ENCODE measurements around the gene AHDC1. TPM values are rescaled to one million over a fixed set of nuclear protein-coding genes. Genes with fewer than 3 reads are reported as not detected.

AHDC1 gene
- total and polyA plus RNA-seq, 10 of the 15 experiments (the other 5 are each of a cell fraction or from before 2014, with no cell fraction given): 0.21 to 13.0 (median 1.4) TPM

DNA sequence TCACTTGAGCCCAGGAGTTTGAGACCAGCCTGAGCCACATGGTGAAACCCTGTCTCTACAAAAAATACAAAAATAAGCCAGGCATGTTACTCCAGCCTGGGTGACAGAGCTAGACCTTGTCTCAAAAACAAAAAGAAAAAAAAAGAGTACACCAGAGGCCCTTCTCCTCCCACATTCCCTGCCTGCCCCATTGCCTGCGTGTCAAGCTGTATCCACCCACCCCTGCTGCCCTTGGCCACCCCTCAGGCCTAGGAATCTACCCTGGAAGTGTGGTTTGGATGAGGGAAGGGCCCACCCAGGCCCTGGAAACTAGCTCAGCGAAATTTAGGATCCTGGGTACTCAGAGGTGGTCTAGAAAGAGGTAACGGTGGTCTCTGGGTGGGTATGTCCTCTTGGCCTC, 88.3 kb downstream of the AHDC1 start (continued):
- TF ChIP-seq, protein P1, sequence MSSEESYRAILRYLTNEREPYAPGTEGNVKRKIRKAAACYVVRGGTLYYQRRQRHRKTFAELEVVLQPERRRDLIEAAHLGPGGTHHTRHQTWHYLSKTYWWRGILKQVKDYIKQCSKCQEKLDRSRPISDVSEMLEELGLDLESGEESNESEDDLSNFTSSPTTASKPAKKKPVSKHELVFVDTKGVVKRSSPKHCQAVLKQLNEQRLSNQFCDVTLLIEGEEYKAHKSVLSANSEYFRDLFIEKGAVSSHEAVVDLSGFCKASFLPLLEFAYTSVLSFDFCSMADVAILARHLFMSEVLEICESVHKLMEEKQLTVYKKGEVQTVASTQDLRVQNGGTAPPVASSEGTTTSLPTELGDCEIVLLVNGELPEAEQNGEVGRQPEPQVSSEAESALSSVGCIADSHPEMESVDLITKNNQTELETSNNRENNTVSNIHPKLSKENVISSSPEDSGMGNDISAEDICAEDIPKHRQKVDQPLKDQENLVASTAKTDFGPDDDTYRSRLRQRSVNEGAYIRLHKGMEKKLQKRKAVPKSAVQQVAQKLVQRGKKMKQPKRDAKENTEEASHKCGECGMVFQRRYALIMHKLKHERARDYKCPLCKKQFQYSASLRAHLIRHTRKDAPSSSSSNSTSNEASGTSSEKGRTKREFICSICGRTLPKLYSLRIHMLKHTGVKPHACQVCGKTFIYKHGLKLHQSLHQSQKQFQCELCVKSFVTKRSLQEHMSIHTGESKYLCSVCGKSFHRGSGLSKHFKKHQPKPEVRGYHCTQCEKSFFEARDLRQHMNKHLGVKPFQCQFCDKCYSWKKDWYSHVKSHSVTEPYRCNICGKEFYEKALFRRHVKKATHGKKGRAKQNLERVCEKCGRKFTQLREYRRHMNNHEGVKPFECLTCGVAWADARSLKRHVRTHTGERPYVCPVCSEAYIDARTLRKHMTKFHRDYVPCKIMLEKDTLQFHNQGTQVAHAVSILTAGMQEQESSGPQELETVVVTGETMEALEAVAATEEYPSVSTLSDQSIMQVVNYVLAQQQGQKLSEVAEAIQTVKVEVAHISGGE (CRISPR knock-in tag; IDR thresholded peaks at IDR 0.05): no peak
- no peak for TF ChIP-seq RAD51 (IDR thresholded peaks at IDR 0.05)
- TF ChIP-seq, protein P2, sequence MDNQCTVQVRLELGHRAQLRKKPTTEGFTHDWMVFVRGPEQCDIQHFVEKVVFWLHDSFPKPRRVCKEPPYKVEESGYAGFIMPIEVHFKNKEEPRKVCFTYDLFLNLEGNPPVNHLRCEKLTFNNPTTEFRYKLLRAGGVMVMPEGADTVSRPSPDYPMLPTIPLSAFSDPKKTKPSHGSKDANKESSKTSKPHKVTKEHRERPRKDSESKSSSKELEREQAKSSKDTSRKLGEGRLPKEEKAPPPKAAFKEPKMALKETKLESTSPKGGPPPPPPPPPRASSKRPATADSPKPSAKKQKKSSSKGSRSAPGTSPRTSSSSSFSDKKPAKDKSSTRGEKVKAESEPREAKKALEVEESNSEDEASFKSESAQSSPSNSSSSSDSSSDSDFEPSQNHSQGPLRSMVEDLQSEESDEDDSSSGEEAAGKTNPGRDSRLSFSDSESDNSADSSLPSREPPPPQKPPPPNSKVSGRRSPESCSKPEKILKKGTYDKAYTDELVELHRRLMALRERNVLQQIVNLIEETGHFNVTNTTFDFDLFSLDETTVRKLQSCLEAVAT (IDR thresholded peaks at IDR 0.05): no peak

DNA sequence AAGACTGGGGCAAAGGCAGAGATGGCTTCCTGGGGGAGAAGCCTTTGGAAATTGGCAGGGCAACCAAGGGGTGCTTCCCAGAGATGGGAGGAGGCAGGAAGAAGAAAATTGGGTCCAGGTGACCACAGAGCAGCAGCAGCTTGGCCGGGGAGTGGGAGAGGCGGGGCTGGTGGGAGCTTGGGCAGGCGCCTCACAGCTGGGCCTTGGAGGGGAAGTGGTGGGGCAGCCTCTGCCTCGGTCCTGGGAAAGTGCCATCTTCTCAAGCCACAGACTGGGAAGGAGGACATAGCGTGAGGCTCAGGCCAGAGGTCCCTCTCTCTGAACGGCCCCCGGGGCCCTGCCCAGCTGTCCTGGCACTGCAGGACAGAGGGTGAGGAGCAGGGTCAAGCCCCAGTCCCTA, 90.0 kb downstream of the AHDC1 start:
- SMC1A ChIA-PET (ENCODE audit: uncharacterized antibody, unreplicated experiment): interaction anchor here (0.5 to 1.2 kb wide), 3 partner anchors 11 to 71 kb away, joined by 3 read pairs; no protein-coding TSS in a partner anchor
- DNase-seq (ENCODE audit: low read depth, low spot score) (no peak), FAIRE-seq (no peak), ATAC-seq (no peak)
- Histone ChIP-seq H3K9me3 (replicated peaks; ENCODE audit: control insufficient read depth, insufficient read depth, low read length) (no peaks in the 10 kb centered on the region), H4K20me1 (ENCODE audit: control insufficient read depth, insufficient read depth) (no peaks in the 10 kb centered on the region), H2AFZ (ENCODE audit: control insufficient read depth, low read depth, low read length) (no peak overlapping the region), H3K9ac (ENCODE audit: control insufficient read depth, insufficient read depth, low read length) (no peak overlapping the region), H3K4me2 (ENCODE audit: control insufficient read depth, insufficient read depth) (no peak overlapping the region), H3K4me3 (no peak overlapping the region), H3K79me2 (ENCODE audit: control insufficient read depth, insufficient read depth, low read length) (no peaks in the 10 kb centered on the region), H3K27me3 (replicated peaks in 1 of 2; ENCODE audit: control insufficient read depth in 2 of 2, insufficient read depth in 2 of 2, low read length in 1 of 2) (no peaks in the 10 kb centered on the region), H3K4me1 (ENCODE audit: control insufficient read depth, insufficient read depth, low read length) (no peaks in the 10 kb centered on the region; the same call in 1 of the 2 replicates), H3K27ac (ENCODE audit: control insufficient read depth, insufficient read depth) (no peak overlapping the region), H3K36me3 (ENCODE audit: control insufficient read depth in 2 of 2, insufficient read depth in 2 of 2, low read length in 1 of 2) (no peaks in the 10 kb centered on the region)
- intact Hi-C loops (cut with micrococcal nuclease; ENCODE audit: unreplicated experiment) (no loop called here), in situ Hi-C loops (cut with MboI) (loop anchor here (5.0 kb wide), 1 partner anchor 48 kb away; no protein-coding TSS in a partner anchor)
- BruUV-seq (replicated peaks): no TSS peak
- RAD21 ChIA-PET (ENCODE audit: unreplicated experiment): no interaction called here
- CTCF ChIA-PET: interaction anchor here (1.1 to 2.1 kb wide), 3 partner anchors 12 to 93 kb away, joined by 3 to 6 read pairs (median 4); no protein-coding TSS in a partner anchor
- WGBS (ENCODE audit: insufficient coverage, insufficient replicate concordance, low lambda C conversion rate, missing lambda C conversion rate): 45% methylated on average over 7 of the region's 7 CpGs
- POLR2A ChIA-PET: interaction anchor here (0.7 to 0.8 kb wide), 2 partner anchors 24 to 68 kb away, joined by 3 read pairs; partner anchors contain the start of gene WASF2
- TF ChIP-seq MYC (IDR thresholded peaks at IDR 0.05; ENCODE audit: insufficient read depth, insufficient read length, insufficient replicate concordance, low read length, severe bottlenecking) (no peak), SMAD5 (IDR thresholded peaks at IDR 0.05; ENCODE audit: low read depth) (no peak)
- TF ChIP-seq, protein P3, sequence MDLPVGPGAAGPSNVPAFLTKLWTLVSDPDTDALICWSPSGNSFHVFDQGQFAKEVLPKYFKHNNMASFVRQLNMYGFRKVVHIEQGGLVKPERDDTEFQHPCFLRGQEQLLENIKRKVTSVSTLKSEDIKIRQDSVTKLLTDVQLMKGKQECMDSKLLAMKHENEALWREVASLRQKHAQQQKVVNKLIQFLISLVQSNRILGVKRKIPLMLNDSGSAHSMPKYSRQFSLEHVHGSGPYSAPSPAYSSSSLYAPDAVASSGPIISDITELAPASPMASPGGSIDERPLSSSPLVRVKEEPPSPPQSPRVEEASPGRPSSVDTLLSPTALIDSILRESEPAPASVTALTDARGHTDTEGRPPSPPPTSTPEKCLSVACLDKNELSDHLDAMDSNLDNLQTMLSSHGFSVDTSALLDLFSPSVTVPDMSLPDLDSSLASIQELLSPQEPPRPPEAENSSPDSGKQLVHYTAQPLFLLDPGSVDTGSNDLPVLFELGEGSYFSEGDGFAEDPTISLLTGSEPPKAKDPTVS (IDR thresholded peaks at IDR 0.05; ENCODE audit: low read depth, low read length): no peak
- TF ChIP-seq, protein P1 (CRISPR knock-in tag; IDR thresholded peaks at IDR 0.05): no peak
- TF ChIP-seq, protein P4, sequence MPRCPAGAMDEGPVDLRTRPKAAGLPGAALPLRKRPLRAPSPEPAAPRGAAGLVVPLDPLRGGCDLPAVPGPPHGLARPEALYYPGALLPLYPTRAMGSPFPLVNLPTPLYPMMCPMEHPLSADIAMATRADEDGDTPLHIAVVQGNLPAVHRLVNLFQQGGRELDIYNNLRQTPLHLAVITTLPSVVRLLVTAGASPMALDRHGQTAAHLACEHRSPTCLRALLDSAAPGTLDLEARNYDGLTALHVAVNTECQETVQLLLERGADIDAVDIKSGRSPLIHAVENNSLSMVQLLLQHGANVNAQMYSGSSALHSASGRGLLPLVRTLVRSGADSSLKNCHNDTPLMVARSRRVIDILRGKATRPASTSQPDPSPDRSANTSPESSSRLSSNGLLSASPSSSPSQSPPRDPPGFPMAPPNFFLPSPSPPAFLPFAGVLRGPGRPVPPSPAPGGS (IDR thresholded peaks at IDR 0.05; ENCODE audit: borderline replicate concordance, insufficient read depth, low read depth, low read length, poor library complexity, severe bottlenecking): no peak
- TF ChIP-seq, protein P5, sequence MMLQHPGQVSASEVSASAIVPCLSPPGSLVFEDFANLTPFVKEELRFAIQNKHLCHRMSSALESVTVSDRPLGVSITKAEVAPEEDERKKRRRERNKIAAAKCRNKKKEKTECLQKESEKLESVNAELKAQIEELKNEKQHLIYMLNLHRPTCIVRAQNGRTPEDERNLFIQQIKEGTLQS (IDR thresholded peaks at IDR 0.05; ENCODE audit: borderline replicate concordance, extremely low read depth, low read depth, low read length): no peak
